GM20431 (cell line): Measurements from ENCODE around the gene MYO3B.
"Not testable (repeated sequence)": the region's sequence is repeated elsewhere in the genome, so short reads cannot be mapped to it uniquely, and the experiment has no call there.

Source experiments
- in situ Hi-C: fragments of 300-500 bp; cut with MseI, MboI; formaldehyde crosslinking; loops from one replicate; pipeline ENCODE4 v1.15.0; 2020; ENCODE audit warnings: low sequenced_read_pairs; ENCODE audit not compliant: unreplicated experiment

MYO3B gene

DNA sequence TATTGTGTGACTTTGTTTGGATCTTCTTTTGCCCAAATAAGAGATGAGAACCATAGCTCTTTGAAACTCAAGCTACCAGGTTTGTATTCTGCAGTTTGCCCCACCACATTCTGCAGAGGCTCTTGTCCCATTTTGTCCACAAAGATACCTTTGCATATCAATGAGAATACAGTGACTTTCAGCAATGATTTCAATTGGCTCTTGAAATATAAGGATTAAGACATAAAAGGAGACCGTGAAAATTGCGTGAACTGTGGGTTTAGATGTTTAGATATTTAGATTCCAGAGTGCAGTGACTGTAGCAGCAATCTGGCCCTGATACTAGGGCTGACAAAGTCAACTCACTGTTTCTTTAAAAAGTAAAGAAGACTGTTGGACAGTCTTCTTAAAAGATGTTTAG lies 390.6 kb downstream of the MYO3B start:
- in situ Hi-C loops = no loop called here

DNA sequence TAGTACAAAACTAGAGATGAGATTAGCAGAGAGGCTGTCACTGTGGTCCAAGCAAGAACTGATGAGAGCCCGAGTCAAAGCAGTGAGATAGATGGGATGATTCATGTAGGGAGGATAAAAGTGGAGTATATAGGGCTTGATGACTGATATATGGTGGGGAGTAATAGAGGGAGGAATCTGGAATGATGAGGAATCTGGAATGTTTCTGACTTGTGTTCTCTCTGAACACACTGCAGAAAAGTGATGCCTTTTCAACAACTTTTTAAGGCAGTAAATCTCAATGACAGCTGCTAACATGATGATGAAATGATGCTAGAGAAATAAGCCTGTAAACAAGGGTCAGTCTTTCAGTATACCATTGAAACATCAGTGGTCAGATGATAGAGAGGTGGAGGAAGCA lies 393.7 kb downstream of the MYO3B start:
- in situ Hi-C loops = no loop called here

GRCh38 chr2:170573671-170574070 lies 395.7 kb downstream of the MYO3B start:
- in situ Hi-C loops = no loop called here

DNA sequence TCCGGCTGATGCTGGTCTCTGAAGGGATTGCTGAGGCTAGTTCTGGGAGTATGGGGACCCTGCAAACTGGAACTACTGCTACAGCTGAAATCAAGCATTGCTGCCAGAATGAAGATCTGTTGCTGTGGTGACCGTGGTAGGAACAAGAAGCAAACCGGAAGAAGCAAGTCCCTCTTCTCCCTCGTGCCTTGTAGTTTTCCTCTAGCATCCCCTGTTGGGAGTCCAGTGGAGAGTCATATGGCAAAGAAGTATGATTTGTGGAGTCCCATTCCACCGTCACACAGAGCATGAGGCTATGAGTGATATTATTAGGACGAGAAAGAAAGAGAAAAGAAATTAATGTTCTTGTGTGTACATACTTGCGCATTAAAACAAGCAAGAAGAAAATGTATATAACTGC lies 398.3 kb downstream of the MYO3B start:
- in situ Hi-C loops = no loop called here

DNA sequence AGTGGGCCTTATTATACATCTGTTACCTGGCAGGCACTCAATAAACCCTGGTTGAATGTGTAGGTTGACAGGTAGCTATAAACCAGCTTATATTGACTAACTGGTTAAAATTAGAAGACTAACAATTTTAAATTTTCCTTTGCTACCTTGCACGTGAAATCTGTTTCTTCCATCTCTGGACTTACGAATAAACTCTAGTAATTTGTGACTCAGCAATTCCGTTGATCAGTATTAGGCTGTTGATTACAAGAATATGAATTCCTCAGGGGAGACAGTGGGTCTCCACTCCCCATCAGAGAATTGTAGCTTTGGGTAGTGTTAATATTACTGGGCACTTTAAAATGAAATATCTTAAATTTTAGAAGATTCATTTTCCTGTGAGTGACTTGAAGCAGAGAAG lies 399.4 kb downstream of the MYO3B start:
- in situ Hi-C loops = no loop called here

DNA sequence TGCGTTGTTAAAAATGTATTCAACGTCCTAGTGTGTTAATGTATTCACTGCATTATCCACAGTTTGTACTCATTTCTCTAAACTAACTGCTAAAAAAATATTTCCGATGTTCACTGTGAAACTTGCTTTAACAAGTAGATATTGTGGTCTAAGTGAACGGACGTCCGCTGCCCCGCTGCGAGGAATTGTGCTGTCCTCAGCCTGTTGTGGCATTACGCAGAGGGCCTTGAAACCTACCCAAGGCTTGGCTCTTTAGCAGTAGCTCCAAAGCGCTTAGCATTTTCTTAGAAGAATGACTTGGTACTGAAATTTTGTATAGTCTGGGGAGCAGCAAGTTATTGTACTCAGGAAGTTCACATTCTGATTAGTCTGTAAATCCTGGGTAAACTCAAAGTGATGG lies 400.7 kb downstream of the MYO3B start:
- in situ Hi-C loops = no loop called here

DNA sequence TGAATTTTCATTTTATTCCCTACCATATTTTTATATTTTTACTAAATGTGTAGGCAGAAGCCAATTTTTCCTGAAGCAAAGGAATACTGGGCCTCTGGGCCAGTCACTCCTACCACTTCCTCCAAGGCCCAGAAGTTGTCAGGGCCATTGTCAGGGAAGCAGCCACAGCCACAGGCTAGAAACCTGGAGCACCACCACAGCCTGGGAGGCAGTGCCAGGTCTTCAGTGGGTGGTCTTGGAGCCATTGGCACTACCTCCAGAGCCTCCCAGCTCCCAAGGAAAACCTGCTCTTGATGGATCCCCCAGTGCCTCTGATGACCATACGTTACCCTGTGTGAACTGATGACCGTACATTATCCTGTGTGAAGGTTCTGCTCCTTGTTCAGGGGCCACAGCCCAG lies 401.6 kb downstream of the MYO3B start:
- in situ Hi-C loops = no loop called here

GRCh38 chr2:170582313-170582712 lies 404.4 kb downstream of the MYO3B start:
- in situ Hi-C loops = no loop called here

GRCh38 chr2:170582751-170583463 lies 405.0 kb downstream of the MYO3B start:
- in situ Hi-C loops = no loop called here

DNA sequence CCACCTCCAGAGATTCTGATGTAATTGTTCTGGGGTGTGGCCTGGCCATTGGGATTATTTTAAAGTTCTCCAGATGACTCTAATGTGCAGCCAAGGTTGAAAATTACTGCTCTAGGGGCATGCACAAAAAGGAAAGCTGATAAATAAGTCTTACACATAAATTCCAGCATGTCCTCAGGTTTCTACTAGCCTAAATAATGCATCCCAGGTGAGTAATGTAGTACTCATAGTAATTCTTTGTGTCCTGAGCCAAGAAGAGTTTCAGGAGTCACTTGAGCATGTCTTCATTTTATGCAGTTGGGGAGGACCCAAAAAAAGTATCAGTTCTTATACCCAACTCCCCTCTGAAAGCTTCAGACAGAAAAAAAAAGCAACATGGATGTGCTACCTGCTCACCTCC lies 407.1 kb downstream of the MYO3B start:
- in situ Hi-C loops = no loop called here

DNA sequence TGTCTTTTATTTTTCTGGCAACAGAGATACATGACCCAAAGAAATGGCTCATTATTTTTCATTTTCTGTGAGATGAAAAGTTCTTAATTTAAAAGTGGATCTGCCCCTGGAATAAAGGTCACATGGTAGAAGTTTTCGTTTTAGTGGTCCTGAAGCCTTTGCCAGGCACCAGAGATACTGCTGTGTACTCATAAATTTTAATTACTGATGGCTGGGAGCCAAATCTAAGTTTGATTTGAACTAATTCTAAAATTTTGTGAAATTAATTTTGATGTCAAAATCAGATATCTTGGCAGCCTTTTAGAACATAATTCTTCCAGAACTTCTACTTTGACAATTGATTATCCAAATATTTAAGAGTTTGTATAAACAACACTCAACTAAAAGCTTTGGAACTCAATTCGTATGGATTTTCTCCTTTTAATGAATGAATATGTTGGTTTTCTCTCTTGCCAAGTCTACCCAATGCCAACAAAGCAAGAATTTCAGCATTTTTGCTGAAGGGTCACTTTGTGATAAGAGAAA lies 408.7 kb downstream of the MYO3B start:
- in situ Hi-C loops = no loop called here

DNA sequence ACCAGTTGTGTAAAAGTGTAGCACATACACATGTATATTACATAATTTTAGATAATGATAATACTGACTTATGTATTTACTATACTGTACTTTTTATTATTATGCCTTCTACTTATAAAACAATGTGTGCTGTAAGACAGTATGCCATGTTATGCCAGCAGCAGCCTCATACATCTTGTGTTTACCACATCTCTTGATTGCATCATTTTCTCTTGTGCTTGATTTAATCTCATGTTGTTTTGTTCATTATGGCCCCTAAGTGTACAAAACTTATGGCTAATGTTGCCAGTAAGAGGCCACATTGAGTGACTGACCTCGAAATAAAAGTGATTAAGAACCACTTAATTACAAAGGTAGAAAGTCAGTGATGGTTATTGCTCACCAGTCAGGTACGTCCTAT lies 409.2 kb downstream of the MYO3B start:
- in situ Hi-C loops = no loop called here

DNA sequence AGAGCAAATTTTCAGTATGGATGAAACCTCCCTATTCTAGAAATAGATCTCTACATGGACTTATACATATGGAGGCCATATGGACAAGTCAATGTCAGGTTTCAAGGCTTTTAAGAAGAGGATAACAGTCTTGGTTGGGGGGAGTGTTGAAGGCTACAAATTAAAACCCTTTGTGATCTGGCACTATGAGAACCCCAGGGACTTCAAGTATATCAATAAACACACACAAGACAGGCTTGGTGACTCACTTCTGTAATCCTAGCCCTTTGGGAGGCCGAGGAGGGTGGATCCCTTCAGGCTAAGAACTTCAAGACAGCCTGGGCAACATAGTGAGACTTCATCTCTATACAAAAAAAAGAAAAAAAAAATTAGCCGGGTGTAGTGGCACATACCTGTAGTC lies 410.0 kb downstream of the MYO3B start:
- in situ Hi-C loops = no loop called here

GRCh38 chr2:170588729-170589128 lies 410.8 kb downstream of the MYO3B start:
- in situ Hi-C loops = no loop called here

- in situ Hi-C loops = no loop called here
These were observed 418.6 kb downstream of the MYO3B start for GRCh38 chr2:170596576-170596975.

DNA sequence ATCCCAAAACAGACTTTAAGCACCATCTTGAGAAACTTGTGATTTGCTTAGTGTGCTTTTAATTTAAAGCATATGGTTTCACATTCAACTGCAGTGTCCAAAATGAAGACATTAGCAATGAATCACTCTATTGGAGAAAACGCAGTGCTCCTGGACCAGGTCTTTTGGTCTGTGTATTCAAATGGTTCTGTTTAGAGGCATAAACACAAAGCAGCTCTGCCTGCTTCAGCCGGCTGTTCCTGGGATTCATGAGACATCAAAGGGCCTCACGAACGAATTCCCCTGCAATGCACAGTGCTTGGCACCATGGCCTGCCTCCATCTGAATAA lies 420.1 kb downstream of the MYO3B start:
- in situ Hi-C loops = no loop called here

GRCh38 chr2:170601489-170601888 lies 423.5 kb downstream of the MYO3B start:
- in situ Hi-C loops = no loop called here

DNA sequence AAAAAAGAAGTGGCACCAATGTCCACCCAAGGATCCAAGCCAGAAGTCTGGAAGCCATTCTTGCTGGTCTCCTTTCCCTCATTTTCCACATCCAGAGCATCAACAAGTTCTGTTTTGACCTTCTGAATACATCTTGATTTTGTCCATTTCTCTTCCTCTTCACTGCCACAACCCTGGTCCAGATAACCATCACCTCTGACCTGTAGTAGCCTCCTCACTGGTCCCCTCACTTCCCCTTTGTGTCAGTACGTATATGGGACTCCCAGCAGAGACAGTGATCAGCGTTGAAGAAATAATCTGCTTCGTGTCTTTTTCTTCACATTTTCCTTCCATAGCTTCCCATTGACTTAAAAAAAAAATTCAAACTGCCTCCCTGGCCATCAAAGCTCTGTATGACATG lies 427.9 kb downstream of the MYO3B start:
- in situ Hi-C loops = no loop called here

DNA sequence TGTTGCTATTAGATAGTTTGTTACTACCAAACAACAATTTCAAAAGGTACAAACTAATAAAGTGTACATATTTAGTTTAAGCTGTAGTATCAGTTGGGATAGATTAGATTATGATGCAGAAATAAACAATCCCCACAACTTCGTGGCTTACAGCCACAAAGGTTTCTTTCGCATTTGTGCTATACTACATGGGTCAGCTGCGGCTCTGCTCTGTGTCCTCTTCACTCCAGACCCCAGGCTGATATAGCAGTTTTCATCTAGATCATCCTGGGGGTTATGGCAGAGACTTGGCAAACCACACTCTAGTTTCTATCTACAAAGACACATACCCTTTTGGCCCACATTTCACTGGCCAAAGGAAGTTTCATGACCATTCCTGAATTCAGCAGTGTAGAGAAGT lies 429.2 kb downstream of the MYO3B start:
- in situ Hi-C loops = no loop called here

DNA sequence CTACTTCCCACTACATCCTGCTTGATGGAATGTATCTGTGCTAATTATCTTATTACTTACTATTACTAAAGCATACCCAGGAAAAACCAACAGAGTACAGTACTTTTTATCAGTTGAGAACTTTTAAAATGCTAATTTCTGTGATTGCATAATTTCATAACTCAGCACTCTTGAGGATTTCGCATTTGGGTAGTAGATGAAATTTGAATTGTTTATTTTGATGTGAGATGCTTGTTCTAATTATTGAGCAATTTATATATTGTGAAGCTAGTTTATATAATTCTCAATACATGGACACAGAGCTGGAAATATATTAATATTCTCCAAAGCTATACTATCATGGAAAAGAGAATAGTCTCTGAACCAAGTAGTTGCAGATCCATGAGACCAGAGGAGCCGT lies 432.7 kb downstream of the MYO3B start:
- in situ Hi-C loops = no loop called here

- in situ Hi-C loops = not testable (repeated sequence)
These were observed 441.0 kb downstream of the MYO3B start for GRCh38 chr2:170618948-170619347.

GRCh38 chr2:170635094-170635493 lies 457.1 kb downstream of the MYO3B start:
- in situ Hi-C loops = not testable (repeated sequence)
